ENCODE results near the gene EPC2. TPM values are rescaled to one million over a fixed set of nuclear protein-coding genes. Genes with fewer than 3 reads are reported as not detected.

Gene EPC2
- total and polyA plus RNA-seq, 10 of the 15 experiments (the other 5 are each of a cell fraction or from before 2014, with no cell fraction given) = 2.0 to 16.5 (median 10.8) TPM

GRCh38 chr2:148658807-148659722 is 14.5 kb downstream of the EPC2 start (continued):
- no peak for TF ChIP-seq BCLAF1 (IDR thresholded peaks at IDR 0.05)
- no peak for TF ChIP-seq ESRRA (IDR thresholded peaks at IDR 0.05; ENCODE audit: low read length)
- TF ChIP-seq MTA3 (IDR thresholded peaks at IDR 0.05; ENCODE audit: borderline replicate concordance, low read length) = no peak
- TF ChIP-seq PAX5 (IDR thresholded peaks at IDR 0.05; ENCODE audit: borderline replicate concordance, low read depth, low read length) = no peak
- no peak for TF ChIP-seq IRF3 (IDR thresholded peaks at IDR 0.05)
- TF ChIP-seq MEF2B (IDR thresholded peaks at IDR 0.05; ENCODE audit: partially characterized antibody, poor library complexity, severe bottlenecking) = no peak
- no peak for TF ChIP-seq BRCA1 (IDR thresholded peaks at IDR 0.05; ENCODE audit: low read depth, low read length)
- TF ChIP-seq IRF4 (IDR thresholded peaks at IDR 0.05; ENCODE audit: low read depth, low read length) = no peak
- no peak for TF ChIP-seq EGR1 (IDR thresholded peaks at IDR 0.05; ENCODE audit: borderline replicate concordance in 1 of 2, low read depth in 2 of 2, low read length in 2 of 2)
- TF ChIP-seq PAX8 (IDR thresholded peaks at IDR 0.05) = no peak
- TF ChIP-seq CREM (IDR thresholded peaks at IDR 0.05; ENCODE audit: low read depth) = no peak
- TF ChIP-seq HDGF (IDR thresholded peaks at IDR 0.05) = no peak
- TF ChIP-seq ZNF207 (IDR thresholded peaks at IDR 0.05; ENCODE audit: borderline replicate concordance) = no peak
- TF ChIP-seq NR2F1 (conservative IDR thresholded peaks at IDR 0.05) = peak; percentile 43; the same call in 1 of the 2 replicates
- no peak for TF ChIP-seq GATAD2B (conservative IDR thresholded peaks at IDR 0.05; ENCODE audit: low read depth)
- TF ChIP-seq TBL1XR1 (IDR thresholded peaks at IDR 0.05; ENCODE audit: low read depth, low read length) = no peak; the same call in 1 of the 2 replicates
- no peak for TF ChIP-seq NRF1 (conservative IDR thresholded peaks at IDR 0.05; ENCODE audit: low read depth, low read length)
- TF ChIP-seq ETV6 (conservative IDR thresholded peaks at IDR 0.05 in 1 of 2, IDR thresholded peaks at IDR 0.05 in 1 of 2; ENCODE audit: borderline replicate concordance in 1 of 2, low read depth in 1 of 2) = no peak
- no peak for TF ChIP-seq HDAC2 (IDR thresholded peaks at IDR 0.05)
- TF ChIP-seq CHD1 (IDR thresholded peaks at IDR 0.05; ENCODE audit: low read depth, low read length) = no peak
- TF ChIP-seq TARDBP (IDR thresholded peaks at IDR 0.05; ENCODE audit: borderline replicate concordance) = no peak
- no peak for TF ChIP-seq NR2C2 (IDR thresholded peaks at IDR 0.05; ENCODE audit: borderline replicate concordance, control insufficient read depth, insufficient read length, low read depth)
- no peak for TF ChIP-seq TCF12 (IDR thresholded peaks at IDR 0.05; ENCODE audit: low read depth, low read length)
- TF ChIP-seq ZNF592 (IDR thresholded peaks at IDR 0.05) = no peak
